SKM-1 (cell line): ENCODE results near the gene ADGRL2.
A peak's percentile ranks its signal among the peaks of the same experiment; 100 is the strongest.

Experiments used
- DNase-seq: peaks from one replicate; lab custom pipeline; 2025; ENCODE audit not compliant: unreplicated experiment; lab: John Stamatoyannopoulos, UW

ADGRL2 gene

DNA sequence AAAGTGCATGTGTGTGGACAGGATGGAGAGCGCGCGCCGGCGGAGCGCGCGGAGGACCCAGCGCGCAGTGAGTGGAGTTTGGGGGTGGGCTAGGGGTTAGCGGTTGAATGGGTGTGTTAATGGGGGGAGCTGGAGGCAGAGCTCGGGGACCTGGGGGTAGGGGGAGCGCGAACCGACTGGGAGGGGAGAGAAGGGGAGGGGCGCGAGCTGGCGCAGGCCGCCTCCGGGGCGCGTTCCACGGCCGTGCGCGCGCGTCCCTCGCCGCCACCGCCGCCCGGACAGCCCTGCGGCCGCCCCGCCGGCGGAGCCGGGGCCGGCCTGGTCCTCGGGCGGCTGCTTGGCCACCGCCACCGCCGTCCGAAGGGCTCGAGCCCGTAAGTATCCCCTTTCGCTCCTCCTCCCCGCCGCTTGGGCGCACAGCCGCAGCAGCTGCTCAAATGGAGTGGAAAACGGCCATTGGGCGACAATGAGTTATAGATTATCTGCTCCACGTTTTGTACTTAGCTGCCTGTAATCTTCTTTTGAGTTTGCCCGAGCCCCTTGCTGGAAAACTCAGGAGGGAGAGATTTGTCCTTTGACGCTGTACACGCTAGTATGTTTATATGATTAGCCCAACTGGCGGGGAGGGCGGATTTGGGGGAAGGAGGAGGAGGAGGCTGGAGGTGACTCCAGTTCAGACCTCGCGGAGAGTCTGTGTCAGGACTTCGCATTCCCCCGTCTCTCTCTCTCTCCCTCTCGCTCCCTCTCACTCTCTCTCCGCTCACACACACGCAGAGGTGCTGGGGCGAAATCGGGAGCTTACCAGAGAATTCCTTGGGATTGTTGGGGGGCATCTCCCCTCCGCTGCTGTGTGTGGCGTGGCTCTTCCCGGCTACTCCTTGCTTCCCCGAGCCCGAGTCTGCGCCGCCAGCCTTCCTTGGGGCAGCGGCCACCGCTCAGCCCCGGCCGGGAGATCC lies at the start of gene ADGRL2:
ADGRL2 (plus strand) TSS at position 240 of the 956 bp plus-strand sequence. CDS start 36,051 bp downstream, outside the sequence.
- peak; percentile 59 for DNase-seq

- DNase-seq: no peak
Measured at GRCh38 chr1:81752840-81753239, 47.9 kb upstream of the ADGRL2 start.

- DNase-seq: no peak
Measured at GRCh38 chr1:81754424-81754823, 46.3 kb upstream of the ADGRL2 start.

DNA sequence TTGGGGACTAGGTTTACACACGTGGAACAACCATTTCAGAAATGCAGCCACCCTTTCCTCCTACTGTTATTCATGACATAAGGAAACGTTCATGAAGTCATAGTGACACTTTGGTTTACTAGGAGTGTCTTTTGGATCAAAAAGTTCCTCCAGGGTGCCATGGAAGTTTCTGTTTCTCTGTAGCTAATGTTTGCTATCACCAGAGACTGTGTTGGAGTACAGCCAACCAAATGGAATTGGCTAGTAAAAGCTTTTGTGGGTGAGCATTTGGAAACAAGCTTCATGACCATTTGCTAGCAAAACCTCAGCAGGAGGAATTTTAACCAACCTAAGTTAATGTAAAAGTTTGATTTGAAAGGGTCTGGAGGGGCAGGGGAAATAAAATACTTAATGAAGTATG lies 43.9 kb upstream of the ADGRL2 start:
- DNase-seq: no peak

- no peak for DNase-seq
Measured at GRCh38 chr1:81757398-81758020, 43.2 kb upstream of the ADGRL2 start.

- DNase-seq: no peak
Measured at GRCh38 chr1:81758181-81758580, 42.6 kb upstream of the ADGRL2 start.

GRCh38 chr1:81760477-81761097 lies 40.1 kb upstream of the ADGRL2 start:
- no peak for DNase-seq

- no peak for DNase-seq
Measured at GRCh38 chr1:81775510-81775909, 25.2 kb upstream of the ADGRL2 start.

- no peak for DNase-seq
Measured at GRCh38 chr1:81780705-81781454, 19.9 kb upstream of the ADGRL2 start.

- no peak for DNase-seq
Measured at GRCh38 chr1:81781749-81782148, 19.0 kb upstream of the ADGRL2 start.

GRCh38 chr1:81792184-81792583 lies 8.6 kb upstream of the ADGRL2 start:
- no peak for DNase-seq

GRCh38 chr1:81797701-81798100 lies 3.0 kb upstream of the ADGRL2 start:
- no peak for DNase-seq

GRCh38 chr1:81799939-81800694 lies 617 bp upstream of the ADGRL2 start:
- DNase-seq: no peak

- DNase-seq: no peak
Measured at GRCh38 chr1:81801651-81802456, 1.1 kb downstream of the ADGRL2 start.

DNA sequence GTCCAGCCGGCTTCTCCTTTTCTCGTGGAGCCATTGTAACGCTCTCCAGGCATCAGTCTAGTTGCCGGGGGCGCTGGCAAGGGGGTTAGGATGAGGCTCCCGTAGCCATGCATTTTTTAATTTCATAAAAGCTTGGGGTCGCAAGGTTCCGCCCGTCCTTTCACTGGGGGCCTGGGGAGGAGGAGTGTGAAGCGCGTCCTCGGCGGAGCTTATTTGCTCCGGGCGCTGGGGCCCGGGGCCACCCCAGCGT lies 1.6 kb downstream of the ADGRL2 start:
- no peak for DNase-seq

DNA sequence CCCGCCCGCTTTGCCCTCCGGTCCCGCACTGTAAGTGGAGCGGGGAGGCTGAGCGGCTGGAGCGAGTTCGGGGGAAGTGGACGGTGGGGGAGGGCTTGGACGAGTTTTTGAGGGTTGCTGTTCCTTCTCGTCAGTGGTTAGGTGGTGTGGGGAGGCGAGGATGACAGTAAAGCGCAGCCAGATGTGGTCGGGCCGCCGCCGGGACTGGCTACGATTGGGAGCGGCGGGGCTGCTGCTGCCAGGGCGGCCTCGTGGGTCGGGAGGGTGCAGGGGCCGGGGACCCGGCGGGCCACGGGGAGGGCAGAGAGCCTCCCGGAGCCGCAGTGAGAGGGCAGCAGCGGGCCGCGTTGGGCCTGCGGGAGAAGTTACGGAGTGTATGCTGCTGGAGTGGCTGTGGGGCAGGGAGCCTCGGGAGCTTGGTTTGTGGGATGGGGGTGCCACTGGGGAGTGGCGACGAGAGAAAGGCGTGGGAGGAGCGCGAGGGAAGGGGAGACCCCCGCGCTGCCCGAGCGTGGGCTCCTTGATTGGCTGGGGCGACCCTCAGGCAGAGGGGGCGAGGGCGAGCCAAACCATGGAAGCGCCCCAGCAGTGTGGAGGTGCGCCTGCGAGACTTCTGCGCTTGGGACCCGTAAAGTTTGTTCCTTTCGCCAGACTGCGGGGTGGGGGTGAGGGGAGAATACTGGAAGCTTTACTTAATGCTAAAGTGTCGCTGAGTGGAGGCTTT lies 2.1 kb downstream of the ADGRL2 start:
- DNase-seq: peak; percentile 2

DNA sequence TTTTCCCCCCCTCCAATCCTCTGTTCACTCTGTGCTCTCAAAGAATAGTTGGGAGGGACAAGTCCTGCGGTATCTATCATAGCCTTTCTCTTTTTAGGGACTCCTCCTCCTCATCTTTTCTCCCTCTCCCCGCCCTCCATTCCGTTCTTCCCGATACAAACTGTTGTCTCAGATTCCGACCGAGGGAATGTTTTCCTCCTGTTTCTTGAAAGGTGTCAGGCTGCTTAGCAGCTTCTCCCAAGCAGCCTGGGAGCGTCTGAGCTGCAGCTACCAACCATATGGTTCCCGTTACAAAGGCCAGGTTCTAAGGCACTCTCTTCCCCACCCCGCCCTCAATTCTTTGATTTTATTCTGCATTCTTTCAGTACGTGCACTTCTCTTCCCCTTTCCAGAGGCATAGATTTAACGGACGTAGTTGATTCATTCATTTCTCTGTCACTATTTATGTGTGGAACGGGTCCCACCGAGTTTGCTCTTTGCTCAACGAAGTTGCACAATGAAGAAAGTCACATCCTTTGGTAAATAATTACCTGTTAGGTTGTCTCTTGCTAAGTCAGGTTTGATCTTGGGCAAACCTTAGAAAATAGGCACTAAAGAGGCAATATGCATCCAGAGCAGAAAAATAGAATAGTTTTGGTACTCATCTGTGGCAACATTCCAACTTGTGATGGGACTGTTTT lies 2.8 kb downstream of the ADGRL2 start:
- DNase-seq: peak; percentile 13

GRCh38 chr1:81804312-81804711 lies 3.6 kb downstream of the ADGRL2 start:
- DNase-seq: no peak
